Lower leg skin (tissue), 3 donors: Measurements from ENCODE around the gene TMEM30B.

Source experiments
- CTCF ChIP-seq, 3 donors: fragments of 450-650 bp; IDR thresholded peaks; one replicate each; pipeline ENCODE4 v1.5.1; 2016; ENCODE audit warnings: antibody characterized with exemption in 3 of 3, mild to moderate bottlenecking in 3 of 3, moderate library complexity in 2 of 3
- POLR2A ChIP-seq, 2 donors: fragments of 450-650 bp; IDR thresholded peaks; one replicate each; pipeline ENCODE4 v1.6.1; 2016 to 2017; ENCODE audit warnings: antibody characterized with exemption in 2 of 2, mild to moderate bottlenecking in 1 of 2, moderate library complexity in 1 of 2

GRCh38 chr14:61233436-61233956 lies 47.6 kb downstream of the TMEM30B start:
- TF ChIP-seq CTCF (IDR thresholded peaks at IDR 0.05) (no peak), POLR2A (IDR thresholded peaks at IDR 0.05) (no peak)
